Stimulated activated CD8-positive, alpha-beta memory T cell treated with anti-CD3 and anti-CD28 coated beads, Interleukin-7, amount 100 ng/mL, for 24 hours (primary cell): ENCODE results near the gene RAD9A.
"Not testable (repeated sequence)": the region's sequence is repeated elsewhere in the genome, so short reads cannot be mapped to it uniquely, and the experiment has no call there.

Source experiments
- DNase-seq: peaks from one replicate; pipeline ENCODE4 v3.0.0-alpha.2; 2020; ENCODE audit warnings: low read depth

Gene RAD9A

DNA sequence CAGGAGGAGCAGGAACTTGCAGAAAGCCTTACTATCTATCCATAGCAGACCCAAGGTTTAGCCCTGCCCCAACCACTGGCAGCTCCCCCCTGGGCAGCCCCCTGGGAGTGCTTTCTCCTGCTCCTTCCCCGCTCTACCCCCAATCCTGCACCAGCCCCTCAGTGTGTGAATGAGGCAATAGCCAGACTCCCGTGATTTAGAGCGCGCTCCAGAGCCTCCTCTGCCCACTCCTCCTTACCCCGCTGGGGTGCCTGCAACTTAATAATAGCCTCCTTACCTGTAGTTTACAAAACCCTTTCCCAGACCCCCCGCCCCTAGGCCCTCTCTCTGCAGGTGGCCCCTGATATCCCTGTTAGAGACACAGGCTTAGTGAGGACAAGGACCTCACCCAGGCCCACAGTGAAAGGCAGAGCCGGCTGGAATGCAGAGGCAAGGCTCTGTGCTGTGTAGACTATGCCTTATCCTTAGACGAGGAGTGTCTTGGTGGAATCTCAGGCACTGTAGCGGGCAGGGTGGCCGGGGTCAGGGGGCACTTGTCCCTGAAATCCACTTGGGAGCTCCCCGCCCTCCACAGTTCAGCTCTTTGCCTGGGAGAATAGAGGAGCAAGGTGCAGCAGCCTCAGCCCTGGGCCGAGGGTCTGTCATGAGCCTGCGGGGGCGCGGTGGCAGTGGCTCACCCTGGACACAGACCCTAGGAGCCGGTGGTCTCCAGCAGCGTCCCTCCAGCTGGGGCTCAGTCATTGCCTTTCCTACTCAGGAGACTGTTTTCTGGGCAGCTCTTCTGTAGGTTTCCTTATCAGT lies 19.4 kb downstream of the RAD9A start:
- DNase-seq, result no peak

DNA sequence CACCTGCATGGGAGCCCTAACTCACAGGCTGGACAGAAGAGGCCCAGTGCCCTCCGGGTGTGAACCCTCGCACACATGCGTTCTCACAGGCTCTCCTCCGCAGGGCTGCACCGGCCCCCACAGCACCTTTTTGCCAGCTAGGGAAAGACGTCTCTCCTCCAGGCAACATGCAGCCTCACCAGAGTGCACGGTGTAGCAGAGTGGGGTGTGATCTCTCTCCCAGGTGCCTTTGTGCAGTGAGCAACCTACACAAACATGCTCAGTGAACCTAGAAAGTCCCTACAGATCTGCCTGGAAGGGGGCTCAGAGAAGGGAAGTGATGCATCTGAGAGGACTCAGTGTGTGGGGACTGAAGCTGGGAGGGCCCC lies 20.0 kb downstream of the RAD9A start:
- DNase-seq, result no peak

DNA sequence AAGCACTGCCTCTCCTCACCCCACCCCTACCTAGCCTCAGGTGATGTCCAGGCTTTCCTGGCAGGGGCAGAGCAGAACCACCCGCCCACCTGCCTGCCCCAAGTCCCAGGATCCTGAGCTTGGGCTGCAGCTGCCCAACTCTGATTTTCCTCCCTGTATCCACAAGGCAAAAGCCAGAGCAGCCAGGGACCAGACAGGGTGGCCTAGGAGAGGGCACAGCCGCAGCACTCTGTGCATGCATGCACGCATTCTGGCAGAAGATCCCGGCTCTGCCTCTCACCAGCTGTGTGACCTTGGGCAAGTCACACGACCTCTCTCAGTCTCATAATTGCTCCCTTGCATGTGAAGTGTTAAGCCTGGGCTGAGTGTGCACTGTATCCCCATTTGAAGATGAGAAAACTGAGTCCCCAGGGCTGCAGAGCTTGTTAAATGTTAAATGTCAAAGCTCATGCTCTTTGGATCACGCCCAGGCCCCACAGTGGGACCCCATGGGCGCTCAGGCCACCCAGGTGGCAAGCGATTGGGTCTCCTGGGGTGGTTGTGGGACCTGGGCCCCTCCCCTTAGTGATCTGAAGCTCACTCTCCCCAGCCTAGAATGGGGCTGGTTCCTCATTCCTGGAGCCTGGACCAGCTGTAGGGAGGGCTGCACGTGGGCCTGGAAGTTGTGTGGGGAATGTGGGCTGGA lies 20.9 kb downstream of the RAD9A start:
- no peak for DNase-seq

DNA sequence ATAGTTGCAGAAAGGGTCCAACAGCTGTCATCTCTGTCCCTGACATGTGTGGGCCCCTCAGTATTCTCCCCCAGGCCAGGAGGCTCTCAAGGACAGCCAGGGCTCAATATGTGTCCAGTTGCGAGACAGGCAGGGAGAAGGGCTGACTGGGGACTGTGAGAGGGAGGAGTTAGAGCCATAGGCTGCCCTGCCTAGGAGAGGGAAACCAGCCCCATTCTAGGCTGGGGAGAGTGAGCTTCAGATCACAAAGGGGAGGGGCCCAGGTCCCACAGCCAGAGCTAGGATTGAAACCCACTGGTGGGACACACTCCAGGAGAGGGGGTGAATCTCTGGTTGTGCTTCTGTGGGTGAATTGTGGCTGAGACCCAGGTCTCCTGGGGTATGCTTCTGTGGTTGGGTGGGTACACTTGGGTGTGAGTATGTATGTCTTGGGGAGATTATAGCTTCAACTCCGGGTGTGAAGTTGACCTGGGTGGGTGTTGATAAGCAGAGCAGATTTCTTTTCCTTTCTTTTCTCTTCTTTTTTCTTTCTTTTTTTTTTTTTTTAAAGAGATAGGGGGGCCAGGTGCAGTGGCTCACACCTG lies 21.6 kb downstream of the RAD9A start:
- no peak for DNase-seq

DNA sequence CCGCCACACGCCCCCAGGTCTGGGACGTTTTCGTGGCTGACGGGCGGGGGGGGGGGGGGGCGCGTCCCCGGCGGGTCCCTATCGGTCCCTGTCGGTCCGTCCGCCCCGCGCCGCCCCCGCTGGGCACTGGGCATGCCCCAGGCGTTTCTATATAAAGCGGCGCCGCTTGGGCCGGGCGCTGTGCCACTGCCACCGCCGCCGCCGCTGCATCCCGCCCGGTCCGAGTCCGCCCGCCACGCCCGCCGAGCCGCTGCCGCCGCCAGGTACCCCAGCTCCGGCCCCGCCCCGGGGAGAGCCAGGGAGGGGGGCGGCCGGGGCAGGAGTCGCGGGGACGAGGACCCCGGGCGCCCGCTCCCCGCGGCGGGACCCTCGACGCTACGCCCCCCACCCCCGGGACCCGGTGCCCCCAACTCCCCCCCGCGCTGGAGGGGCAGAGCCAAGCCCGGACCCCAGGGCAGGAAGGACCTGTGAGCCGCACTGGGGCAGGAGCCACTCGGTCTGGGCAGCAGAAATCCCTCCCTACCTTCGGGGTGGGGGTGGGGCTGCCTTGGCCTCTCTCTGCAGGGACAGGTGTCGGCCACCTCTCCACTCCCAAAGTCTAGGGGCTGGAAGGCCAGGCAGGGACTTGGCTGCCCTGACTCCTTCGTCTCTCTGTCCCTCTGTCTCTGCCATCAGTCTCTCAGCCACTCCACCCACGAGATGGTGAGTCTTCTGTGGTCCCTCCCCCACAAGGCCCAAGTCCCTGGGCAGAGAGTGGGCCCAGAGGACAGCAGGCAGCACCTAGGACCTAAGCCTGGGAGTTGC lies 23.9 kb downstream of the RAD9A start, which contains the start of gene CARNS1:
Gene CARNS1, plus strand, starts transcription at position 178 of the 804 bp plus-strand sequence. Its CDS starts 522 bp downstream, at position 700.
- DNase-seq, result no peak

DNA sequence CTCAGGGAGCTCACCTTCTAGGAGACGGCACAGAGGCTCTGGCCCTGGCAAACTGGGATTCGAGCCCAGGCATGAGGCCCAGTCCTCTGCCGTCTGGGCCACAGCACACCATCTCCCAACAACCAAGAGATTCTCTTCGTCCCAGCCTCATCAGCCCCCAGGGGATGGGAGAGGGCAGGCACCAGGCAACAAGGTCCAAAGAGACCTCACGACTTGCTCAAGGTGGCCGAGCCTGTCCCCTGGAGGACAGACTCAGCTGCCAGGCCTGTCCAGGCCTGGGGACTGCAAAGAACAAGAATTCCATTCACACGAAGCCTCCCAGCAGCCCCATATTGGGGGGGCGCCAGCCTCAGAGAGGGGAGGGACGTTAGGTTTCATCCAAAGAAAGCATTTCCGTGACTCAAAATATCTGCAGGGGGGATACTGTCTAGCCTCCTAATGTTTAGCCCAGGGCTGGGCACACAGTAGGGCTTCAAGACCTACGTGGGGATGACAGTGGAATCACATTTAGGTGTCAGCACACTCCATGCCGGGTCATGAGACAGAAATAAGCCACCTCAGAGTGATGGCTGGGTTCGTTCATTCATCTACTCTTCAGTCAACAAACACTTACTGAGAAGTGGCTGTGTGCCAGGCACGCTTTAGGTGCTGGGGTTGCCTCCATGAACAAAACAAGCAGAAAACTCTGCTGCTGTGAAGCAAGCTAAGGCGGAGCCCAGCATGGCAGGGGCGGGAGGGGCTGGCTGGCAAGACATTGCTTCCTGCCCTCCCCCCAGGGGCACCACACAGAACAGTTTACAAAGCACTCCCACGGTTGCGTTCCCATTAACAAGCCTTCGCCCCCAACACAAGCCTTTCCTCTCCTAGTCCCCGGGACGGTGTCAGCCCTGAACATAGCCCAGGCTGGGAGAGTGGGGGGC lies 24.9 kb downstream of the RAD9A start:
- no peak for DNase-seq

DNA sequence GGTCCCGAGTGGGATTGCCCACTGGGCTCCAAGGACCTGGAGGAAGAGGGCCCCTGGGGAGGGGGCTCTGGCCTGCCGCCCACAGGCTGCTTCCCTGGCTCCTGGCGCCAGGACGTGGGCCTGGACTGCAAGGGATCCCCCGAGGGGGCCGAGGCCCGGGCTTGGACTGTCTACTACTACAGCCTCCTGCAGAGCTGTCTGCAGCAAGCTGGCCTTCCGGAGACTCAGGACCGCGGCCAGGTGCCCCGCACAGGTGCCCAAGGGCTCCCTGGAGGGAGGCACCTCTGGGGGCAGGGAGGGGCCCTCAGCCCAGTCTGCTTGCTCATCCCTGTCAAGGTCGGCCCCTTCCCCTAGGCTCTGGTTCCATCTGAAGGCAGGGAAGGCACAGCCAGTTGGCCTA lies 25.6 kb downstream of the RAD9A start:
- no peak for DNase-seq

DNA sequence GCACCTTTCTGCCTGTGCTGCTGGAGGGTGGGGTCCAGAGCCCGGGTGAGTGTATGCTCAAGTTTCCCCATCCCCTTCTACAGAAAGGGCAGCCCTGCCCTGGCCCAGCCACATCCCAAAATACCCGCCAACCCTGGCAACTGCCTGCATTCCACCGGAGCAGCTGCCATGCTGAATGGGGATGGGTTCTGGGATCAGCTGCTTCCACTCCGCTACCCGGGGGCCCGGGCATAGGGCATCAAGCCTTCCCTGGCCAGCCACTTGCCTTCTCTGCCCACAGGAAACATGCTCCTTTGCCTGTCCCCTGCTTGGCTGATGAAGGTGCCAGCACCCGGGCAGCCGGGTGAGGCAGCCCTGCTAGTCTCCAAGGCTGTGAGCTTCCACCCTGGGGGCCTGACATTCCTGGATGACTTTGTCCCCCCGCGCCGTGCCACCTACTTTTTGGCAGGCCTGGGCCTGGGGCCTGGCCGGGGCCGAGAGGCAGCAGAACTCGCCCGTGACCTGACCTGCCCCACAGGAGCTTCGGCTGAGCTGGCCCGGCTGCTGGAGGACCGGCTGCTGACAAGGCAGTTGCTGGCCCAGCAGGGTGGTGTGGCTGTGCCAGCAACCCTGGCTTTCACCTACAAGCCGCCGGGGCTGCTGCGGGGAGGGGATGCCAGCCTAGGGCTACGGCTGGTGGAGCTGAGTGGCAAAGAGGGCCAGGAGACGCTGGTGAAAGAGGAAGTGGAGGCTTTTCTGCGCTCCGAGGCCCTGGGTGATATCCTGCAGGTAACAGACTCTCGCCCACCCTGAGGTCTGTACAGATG lies 26.9 kb downstream of the RAD9A start:
- DNase-seq, result no peak

DNA sequence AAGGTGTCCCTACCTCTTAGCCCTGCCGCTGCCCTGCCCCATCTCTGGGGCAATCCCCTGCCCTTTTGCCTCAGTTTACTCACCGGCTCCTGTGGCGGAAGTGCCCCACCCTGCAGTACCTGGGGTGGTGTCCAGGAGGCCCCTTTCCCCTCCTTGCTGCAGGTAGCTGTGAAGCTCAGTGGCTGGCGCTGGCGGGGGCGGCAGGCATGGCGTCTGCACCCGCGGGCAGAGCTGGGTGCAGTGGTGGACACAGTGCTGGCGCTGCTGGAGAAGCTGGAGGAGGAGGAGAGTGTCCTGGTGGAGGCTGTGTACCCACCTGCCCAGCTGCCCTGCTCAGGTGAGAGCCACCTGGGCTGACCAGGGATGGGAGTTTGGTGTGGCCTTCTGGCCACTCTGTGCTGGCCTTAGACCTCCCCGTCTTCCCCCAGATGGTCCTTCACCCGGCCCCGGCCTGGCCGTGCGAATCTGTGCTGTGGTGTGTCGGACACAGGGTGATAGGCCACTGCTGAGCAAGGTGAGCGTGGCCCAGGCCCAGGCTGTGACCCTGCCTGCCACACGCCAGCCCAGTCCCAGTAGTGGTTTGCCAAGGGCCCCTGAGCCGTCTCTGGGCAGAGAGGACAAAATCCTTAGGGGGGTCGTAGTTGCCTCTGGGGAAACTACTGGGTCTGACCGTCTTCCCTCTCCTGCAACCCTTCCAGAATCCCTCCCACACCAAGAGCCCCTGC lies 27.7 kb downstream of the RAD9A start:
- DNase-seq, result no peak

DNA sequence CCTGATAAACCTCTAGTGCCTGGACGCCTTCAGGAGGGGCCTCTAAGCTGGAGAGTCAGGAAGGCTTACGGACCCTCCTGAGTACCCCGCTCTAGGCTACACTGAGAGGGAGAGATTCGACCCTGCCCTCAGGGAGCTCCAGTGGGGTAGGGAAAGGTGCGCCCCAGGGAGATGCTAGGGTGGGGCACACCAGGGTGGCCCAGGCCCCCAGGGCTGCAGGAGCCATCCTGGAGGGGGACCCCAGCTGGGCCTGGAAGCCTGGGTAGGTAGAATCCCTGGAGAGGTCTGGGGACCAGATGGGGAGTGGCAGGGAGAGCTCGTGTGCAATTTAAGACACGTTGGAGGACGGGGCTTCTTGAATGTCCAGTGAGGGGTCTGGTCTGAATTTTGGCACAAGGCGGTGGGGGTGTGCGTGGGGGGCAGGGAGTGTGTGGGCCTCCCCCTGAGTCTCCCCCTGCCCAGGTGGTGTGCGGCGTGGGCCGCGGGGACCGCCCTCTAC lies 28.4 kb downstream of the RAD9A start:
- no peak for DNase-seq

DNA sequence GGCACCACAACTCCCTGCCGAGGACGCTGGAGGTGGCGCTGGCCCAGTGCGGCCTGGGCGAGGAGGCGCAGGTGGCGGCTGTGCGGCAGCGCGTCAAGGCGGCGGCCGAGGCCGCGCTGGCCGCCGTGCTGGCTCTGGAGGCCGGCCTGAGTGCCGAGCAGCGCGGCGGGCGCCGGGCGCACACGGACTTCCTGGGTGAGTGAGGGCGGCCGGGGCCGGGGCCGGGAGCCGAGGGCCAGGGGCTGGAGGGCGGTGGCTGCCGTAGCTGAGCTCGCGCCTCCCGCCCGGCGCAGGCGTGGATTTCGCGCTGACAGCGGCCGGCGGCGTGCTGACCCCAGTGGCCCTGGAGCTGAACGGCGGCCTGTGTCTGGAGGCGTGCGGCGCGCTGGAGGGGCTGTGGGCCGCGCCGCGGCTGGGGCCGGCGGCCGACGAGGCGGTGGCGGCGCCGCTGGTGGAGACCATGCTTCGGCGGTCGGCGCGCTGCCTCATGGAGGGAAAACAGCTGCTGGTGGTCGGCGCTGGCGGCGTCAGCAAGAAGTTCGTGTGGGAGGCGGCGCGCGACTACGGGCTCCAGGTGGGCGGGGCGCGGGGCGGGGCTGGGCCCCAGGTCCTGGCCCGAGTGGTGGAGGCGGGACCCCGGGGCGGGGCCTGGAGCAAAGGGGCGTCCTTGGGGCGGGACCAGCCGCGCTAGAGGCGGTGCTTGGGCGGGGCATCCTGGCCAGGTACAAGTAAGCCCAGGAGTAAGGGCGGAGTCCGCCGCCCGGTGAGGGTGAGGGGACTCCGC lies 29.1 kb downstream of the RAD9A start:
- peak; percentile 97 for DNase-seq

DNA sequence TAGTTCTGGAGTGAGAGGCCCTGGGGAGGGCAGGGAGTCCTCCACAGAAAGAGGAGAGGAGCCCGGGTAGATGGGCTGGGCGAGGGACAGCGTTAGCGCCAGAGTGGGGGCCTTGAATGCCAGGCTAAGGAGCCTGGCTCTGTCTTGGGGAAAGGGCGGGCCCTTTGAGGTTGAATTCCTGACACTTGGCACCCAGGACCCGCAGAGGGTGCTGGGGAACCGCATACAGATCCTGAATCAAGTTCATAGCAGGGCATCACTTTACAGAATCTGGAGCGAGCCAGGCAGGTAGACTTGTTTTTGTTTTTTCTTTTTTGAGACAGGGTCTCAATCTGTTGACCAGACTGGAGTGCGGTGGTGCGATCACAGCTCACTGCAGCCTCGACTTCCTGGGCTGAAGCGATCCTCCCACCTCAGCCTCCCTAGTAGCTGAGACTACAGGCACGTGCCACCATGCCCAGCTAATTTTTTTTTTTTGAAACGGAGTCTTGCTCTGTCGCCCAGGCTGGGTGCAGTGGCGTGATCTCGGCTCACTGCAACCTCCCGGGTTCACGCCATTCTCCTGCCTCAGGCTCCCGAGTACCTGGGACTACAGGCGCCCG lies 29.7 kb downstream of the RAD9A start:
- no peak for DNase-seq

DNA sequence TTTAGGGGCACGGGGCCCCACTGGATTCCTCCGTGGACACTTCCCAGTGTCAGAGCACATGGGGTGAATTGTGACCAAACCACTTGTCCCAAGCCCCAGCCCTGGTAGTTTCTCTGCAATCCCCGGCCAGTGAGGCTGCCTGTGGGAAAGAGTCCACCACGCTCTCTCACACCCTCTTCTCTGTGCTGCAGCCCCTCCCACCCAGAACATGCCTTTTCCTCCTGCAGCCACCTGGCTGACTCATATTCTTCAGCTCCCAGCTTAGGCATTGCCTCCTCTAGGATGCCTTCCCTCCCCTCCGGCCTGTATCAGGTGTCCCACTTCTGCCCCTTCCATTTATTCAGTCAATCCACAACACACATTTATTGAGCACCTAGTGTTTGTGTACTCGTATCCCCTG lies 31.1 kb downstream of the RAD9A start:
- DNase-seq, result no peak

DNA sequence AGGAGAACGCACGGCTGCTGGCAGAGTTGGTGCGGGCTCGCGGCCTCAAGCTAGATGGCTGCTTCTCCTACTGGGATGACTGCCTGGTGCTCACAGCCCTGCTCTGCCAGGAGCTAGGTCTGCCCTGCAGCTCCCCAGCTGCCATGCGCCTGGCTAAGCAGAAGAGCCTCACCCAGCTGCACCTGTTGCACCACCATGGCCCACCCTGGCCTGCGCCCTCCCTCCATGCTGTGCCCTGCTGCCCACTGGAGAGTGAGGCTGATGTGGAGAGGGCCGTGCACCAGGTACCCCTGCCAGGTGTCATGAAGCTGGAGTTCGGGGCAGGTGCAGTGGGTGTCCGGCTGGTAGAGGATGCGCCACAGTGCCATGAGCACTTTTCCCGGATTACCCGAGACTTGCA lies 31.7 kb downstream of the RAD9A start:
- no peak for DNase-seq

DNA sequence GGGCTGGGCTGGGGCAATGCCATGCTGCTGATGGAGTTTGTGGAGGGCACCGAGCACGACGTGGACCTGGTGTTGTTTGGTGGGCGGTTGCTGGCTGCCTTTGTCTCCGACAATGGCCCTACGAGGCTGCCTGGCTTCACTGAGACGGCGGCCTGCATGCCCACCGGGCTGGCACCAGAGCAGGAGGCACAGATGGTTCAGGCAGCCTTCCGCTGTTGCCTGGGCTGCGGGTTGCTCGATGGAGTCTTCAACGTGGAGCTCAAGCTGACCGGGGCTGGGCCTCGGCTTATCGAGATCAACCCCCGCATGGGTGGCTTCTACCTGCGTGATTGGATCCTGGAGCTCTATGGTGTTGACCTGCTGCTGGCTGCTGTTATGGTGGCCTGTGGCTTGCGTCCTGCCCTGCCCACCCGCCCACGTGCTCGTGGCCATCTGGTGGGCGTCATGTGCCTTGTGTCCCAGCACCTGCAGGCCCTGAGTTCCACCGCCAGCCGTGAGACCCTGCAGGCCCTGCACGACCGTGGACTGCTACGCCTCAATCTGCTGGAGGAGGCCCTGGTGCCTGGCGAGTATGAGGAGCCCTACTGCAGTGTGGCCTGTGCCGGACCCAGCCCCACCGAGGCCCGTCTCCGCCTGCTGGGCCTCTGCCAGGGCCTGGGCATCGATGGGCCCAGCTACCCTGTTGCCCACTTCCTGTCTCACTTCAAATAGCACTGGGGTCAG lies 32.3 kb downstream of the RAD9A start:
- DNase-seq, result no peak

DNA sequence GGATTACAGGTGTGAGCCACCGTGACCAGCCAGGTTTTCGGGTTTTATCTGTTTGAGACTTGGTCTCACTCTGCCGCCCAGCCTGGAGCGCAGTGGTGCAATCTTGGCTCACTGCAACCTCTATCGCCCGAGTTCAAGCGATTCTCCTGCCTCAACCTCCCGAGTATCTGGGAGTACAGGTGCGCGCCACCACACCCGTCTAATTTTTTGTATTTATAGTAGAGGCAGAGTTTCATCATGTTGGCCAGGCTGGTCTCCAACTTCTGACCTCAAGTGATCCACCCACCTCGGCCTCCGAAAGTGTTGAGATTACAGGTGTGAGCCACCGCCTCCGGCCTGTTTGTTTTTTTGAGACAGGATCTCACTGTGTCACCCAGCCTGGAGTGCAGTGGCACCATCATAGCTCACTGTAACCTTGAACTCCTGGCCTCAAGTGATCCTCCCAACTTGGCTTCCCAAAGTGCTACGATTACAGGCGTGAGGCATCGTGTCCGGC lies 35.6 kb downstream of the RAD9A start:
- not testable (repeated sequence) for DNase-seq
